ENCODE data around the gene APEH.
"Not testable (repeated sequence)": the region's sequence is repeated elsewhere in the genome, so short reads cannot be mapped to it uniquely, and the experiment has no call there.

DNA sequence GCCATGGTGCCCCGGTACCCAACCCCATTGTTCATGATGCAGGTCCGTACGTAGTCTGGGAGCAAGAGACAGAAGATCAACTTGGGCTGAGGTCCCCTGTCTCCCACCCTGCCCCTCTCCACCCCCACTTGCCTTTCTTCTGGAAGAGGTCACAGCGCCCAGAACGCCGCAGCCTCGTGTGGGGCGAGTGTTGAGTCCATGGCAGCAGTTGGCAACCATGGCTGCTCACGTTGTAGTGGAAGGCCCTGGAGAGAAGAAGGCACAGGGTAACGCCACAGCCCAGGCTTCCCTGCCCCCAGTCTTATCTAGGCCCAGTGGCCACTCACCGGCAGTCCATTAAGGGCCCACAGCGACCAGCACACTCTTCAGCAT, 13.3 kb downstream of the APEH start:
- not testable (repeated sequence) for TF ChIP-seq EZH2 (IDR thresholded peaks at IDR 0.05); POLR2AphosphoS5 (IDR thresholded peaks at IDR 0.05; ENCODE audit: borderline replicate concordance, low read depth, low read length); FOXP2 (optimal IDR thresholded peaks at IDR 0.05; ENCODE audit: control extremely low read depth, extremely low read length, insufficient read depth)

Measured in SK-N-MC (cell line).